Activated naive CD4-positive, alpha-beta T cell treated with anti-CD3 and anti-CD28 coated beads, Interleukin-2, amount 10 ng/mL, durations not matched to agents 7 days and 5 days (primary cell): ENCODE data around the gene ARRB1.

ENCODE experiments used
- CTCF ChIA-PET: fragments of 350-600 bp; sonication (Branson Sonifier 250); formaldehyde crosslinking; loops from one replicate; lab custom pipeline; 2021; ENCODE audit warnings: antibody characterized with exemption; lab: Charles Lee
- DNase-seq: peaks from one replicate; pipeline ENCODE4 v3.0.0-alpha.2; 2020
- H3K27ac Mint-ChIP-seq: one replicate; pipeline ENCODE4 v1.8.0; 2021; ENCODE audit warnings: mild to moderate bottlenecking, moderate library complexity, mixed read lengths
- H3K27me3 Mint-ChIP-seq: one replicate; pipeline ENCODE4 v1.8.0; 2021; ENCODE audit warnings: mild to moderate bottlenecking, mixed read lengths
- H3K36me3 Mint-ChIP-seq: one replicate; pipeline ENCODE4 v1.8.0; 2021; ENCODE audit warnings: mixed read lengths
- H3K4me1 Mint-ChIP-seq: one replicate; pipeline ENCODE4 v1.8.0; 2021; ENCODE audit warnings: mixed read lengths
- H3K4me3 Mint-ChIP-seq: one replicate; pipeline ENCODE4 v1.8.0; 2021; ENCODE audit warnings: mild to moderate bottlenecking, moderate library complexity, mixed read lengths
- H3K9me3 Mint-ChIP-seq: one replicate; pipeline ENCODE4 v1.8.0; 2021; ENCODE audit warnings: mixed read lengths

The ARRB1 gene

GRCh38 chr11:75272391-75272790, 79.1 kb downstream of the ARRB1 start:
- no peaks in the 10 kb centered on the region for H3K27me3 Mint-ChIP-seq
- peaks cover 18% of the 10 kb centered on the region for H3K36me3 Mint-ChIP-seq
- CTCF ChIA-PET = interaction anchor here (1.1 to 3.8 kb wide), 8 partner anchors 17 to 240 kb away, joined by 3 to 29 read pairs (median 5); no protein-coding TSS in a partner anchor
- no peak overlapping the region for H3K4me3 Mint-ChIP-seq
- no peak for DNase-seq
- H3K27ac Mint-ChIP-seq = peak overlapping the region; percentile 88
- no peaks in the 10 kb centered on the region for H3K9me3 Mint-ChIP-seq
- peaks cover 51% of the 10 kb centered on the region for H3K4me1 Mint-ChIP-seq

- Mint-ChIP-seq H3K4me3 (no peak overlapping the region), H3K36me3 (peaks cover 15% of the 10 kb centered on the region), H3K27me3 (no peaks in the 10 kb centered on the region), H3K9me3 (no peaks in the 10 kb centered on the region), H3K4me1 (peaks cover 44% of the 10 kb centered on the region), H3K27ac (no peak overlapping the region)
- DNase-seq = peak; percentile 8
- CTCF ChIA-PET = interaction anchor here (1.0 to 3.8 kb wide), 18 partner anchors 8 to 342 kb away, joined by 3 to 29 read pairs (median 4); no protein-coding TSS in a partner anchor
Observed at GRCh38 chr11:75271730-75272129, 79.7 kb downstream of the ARRB1 start.

- Mint-ChIP-seq H3K27ac (peak overlapping the region; percentile 17), H3K36me3 (peaks cover 8% of the 10 kb centered on the region)
Observed at GRCh38 chr11:75270896-75271418, 80.5 kb downstream of the ARRB1 start.

GRCh38 chr11:75269896-75270295, 81.6 kb downstream of the ARRB1 start:
- Mint-ChIP-seq H3K4me3 (no peak overlapping the region), H3K27me3 (no peaks in the 10 kb centered on the region), H3K4me1 (peaks cover 27% of the 10 kb centered on the region), H3K36me3 (peaks cover 5% of the 10 kb centered on the region), H3K27ac (no peak overlapping the region), H3K9me3 (no peaks in the 10 kb centered on the region)
- CTCF ChIA-PET = interaction anchor here (0.8 to 3.1 kb wide), 7 partner anchors 10 to 339 kb away, joined by 3 to 29 read pairs (median 3); no protein-coding TSS in a partner anchor
- DNase-seq = peak; percentile 11

More at GRCh38 chr11:75270896-75271418, 80.5 kb downstream of the ARRB1 start:
- Mint-ChIP-seq H3K27me3 (no peaks in the 10 kb centered on the region), H3K4me3 (no peak overlapping the region), H3K9me3 (no peaks in the 10 kb centered on the region), H3K4me1 (peaks cover 36% of the 10 kb centered on the region)
- CTCF ChIA-PET = interaction anchor here (0.6 to 3.8 kb wide), 22 partner anchors 9 to 342 kb away, joined by 3 to 29 read pairs (median 3); no protein-coding TSS in a partner anchor
- DNase-seq = peak; percentile 62

GRCh38 chr11:75269367-75269660, 82.1 kb downstream of the ARRB1 start:
- H3K4me1 Mint-ChIP-seq = peaks cover 31% of the 10 kb centered on the region

GRCh38 chr11:75268626-75269366, 82.7 kb downstream of the ARRB1 start:
- H3K4me1 Mint-ChIP-seq = peaks cover 31% of the 10 kb centered on the region
- CTCF ChIA-PET = interaction anchor here (1.3 to 3.1 kb wide), 2 partner anchors 11 to 24 kb away, joined by 3 to 16 read pairs; no protein-coding TSS in a partner anchor
- H3K9me3 Mint-ChIP-seq = no peaks in the 10 kb centered on the region
- DNase-seq = peak; percentile 13
- H3K4me3 Mint-ChIP-seq = no peak overlapping the region
- H3K27me3 Mint-ChIP-seq = no peaks in the 10 kb centered on the region
- H3K36me3 Mint-ChIP-seq = peaks cover 4% of the 10 kb centered on the region
- H3K27ac Mint-ChIP-seq = no peak overlapping the region

More at GRCh38 chr11:75269367-75269660, 82.1 kb downstream of the ARRB1 start:
- Mint-ChIP-seq H3K27ac (no peak overlapping the region), H3K9me3 (no peaks in the 10 kb centered on the region), H3K4me3 (no peak overlapping the region), H3K36me3 (peaks cover 5% of the 10 kb centered on the region), H3K27me3 (no peaks in the 10 kb centered on the region)
- DNase-seq = peak; percentile 14
- CTCF ChIA-PET = interaction anchor here (0.8 to 3.1 kb wide), 3 partner anchors 11 to 24 kb away, joined by 3 to 16 read pairs (median 3); no protein-coding TSS in a partner anchor

GRCh38 chr11:75267171-75267970, 84.1 kb downstream of the ARRB1 start:
- Mint-ChIP-seq H3K9me3 (no peaks in the 10 kb centered on the region), H3K27ac (peak overlapping the region; percentile 79), H3K27me3 (no peaks in the 10 kb centered on the region), H3K4me3 (no peak overlapping the region), H3K4me1 (peaks cover 24% of the 10 kb centered on the region), H3K36me3 (peaks cover 4% of the 10 kb centered on the region)
- peak; percentile 18 for DNase-seq
- CTCF ChIA-PET = no interaction called here

GRCh38 chr11:75265851-75266531, 85.5 kb downstream of the ARRB1 start:
- Mint-ChIP-seq H3K4me3 (no peak overlapping the region), H3K36me3 (no peaks in the 10 kb centered on the region), H3K9me3 (no peaks in the 10 kb centered on the region), H3K27me3 (no peaks in the 10 kb centered on the region), H3K27ac (no peak overlapping the region), H3K4me1 (peaks cover 27% of the 10 kb centered on the region)
- DNase-seq = peak; percentile 13
- CTCF ChIA-PET = no interaction called here

GRCh38 chr11:75264971-75265370, 86.5 kb downstream of the ARRB1 start:
- Mint-ChIP-seq H3K36me3 (no peaks in the 10 kb centered on the region), H3K4me3 (no peak overlapping the region), H3K4me1 (peaks cover 37% of the 10 kb centered on the region), H3K27ac (peak overlapping the region; percentile 55), H3K27me3 (no peaks in the 10 kb centered on the region), H3K9me3 (no peaks in the 10 kb centered on the region)
- peak; percentile 14 for DNase-seq
- CTCF ChIA-PET = interaction anchor here (1.2 to 2.7 kb wide), 3 partner anchors 10 to 124 kb away, joined by 3 to 8 read pairs (median 6); no protein-coding TSS in a partner anchor

- CTCF ChIA-PET = interaction anchor here (1.2 to 2.7 kb wide), 4 partner anchors 11 to 124 kb away, joined by 3 to 8 read pairs (median 4); partner anchors contain the start of gene TPBGL
- Mint-ChIP-seq H3K27me3 (no peaks in the 10 kb centered on the region), H3K9me3 (no peaks in the 10 kb centered on the region), H3K4me1 (peaks cover 43% of the 10 kb centered on the region), H3K27ac (peak overlapping the region; percentile 55), H3K4me3 (no peak overlapping the region), H3K36me3 (no peaks in the 10 kb centered on the region)
- DNase-seq = peak; percentile 11
Observed at GRCh38 chr11:75264356-75264755, 87.1 kb downstream of the ARRB1 start.

- no peaks in the 10 kb centered on the region for H3K36me3 Mint-ChIP-seq
- peak overlapping the region; percentile 2 for H3K27ac Mint-ChIP-seq
- no peaks in the 10 kb centered on the region for H3K9me3 Mint-ChIP-seq
- CTCF ChIA-PET = interaction anchor here (1.1 to 2.7 kb wide), 5 partner anchors 11 to 123 kb away, joined by 3 to 8 read pairs (median 3); partner anchors contain the start of gene TPBGL
- H3K4me3 Mint-ChIP-seq = no peak overlapping the region
- no peaks in the 10 kb centered on the region for H3K27me3 Mint-ChIP-seq
- peak; percentile 44 for DNase-seq
- H3K4me1 Mint-ChIP-seq = peaks cover 43% of the 10 kb centered on the region
Observed at GRCh38 chr11:75263944-75264349, 87.5 kb downstream of the ARRB1 start.

- H3K36me3 Mint-ChIP-seq = no peaks in the 10 kb centered on the region
- H3K4me3 Mint-ChIP-seq = no peak overlapping the region
- H3K4me1 Mint-ChIP-seq = peaks cover 43% of the 10 kb centered on the region
- H3K27ac Mint-ChIP-seq = no peak overlapping the region
- peaks cover 5% of the 10 kb centered on the region for H3K27me3 Mint-ChIP-seq
- H3K9me3 Mint-ChIP-seq = no peaks in the 10 kb centered on the region
- peak; percentile 20 for DNase-seq
- CTCF ChIA-PET = interaction anchor here (1.1 to 2.7 kb wide), 5 partner anchors 12 to 123 kb away, joined by 3 to 8 read pairs (median 3); partner anchors contain the start of gene TPBGL
Observed at GRCh38 chr11:75262961-75263852, 88.3 kb downstream of the ARRB1 start.
